H9 (cell line): Measurements from ENCODE around the gene TSPEAR. TPM values are rescaled to one million over a fixed set of nuclear protein-coding genes. Genes with fewer than 3 reads are reported as not detected.

ENCODE experiments used
- DNase-seq: peaks from one replicate; pipeline ENCODE4 v3.0.0-alpha.2; 2017
- H2AFZ ChIP-seq: one replicate; pipeline ENCODE4 v1.6.1; 2013; ENCODE audit warnings: mild to moderate bottlenecking, low read length, control low read depth, moderate library complexity
- H2AK5ac ChIP-seq: 2 replicates; pipeline ENCODE4 v1.6.1; 2013; ENCODE audit warnings: low read length, control low read depth, mixed read lengths; ENCODE audit not compliant: insufficient read length
- H2BK120ac ChIP-seq: one replicate; pipeline ENCODE4 v1.6.1; 2013; ENCODE audit warnings: low read depth, mild to moderate bottlenecking, low read length, control low read depth, inconsistent platforms; ENCODE audit not compliant: poor library complexity, severe bottlenecking
- H2BK12ac ChIP-seq: 2 replicates; pipeline ENCODE4 v1.6.1; 2013; ENCODE audit warnings: low read length, control low read depth, mixed read lengths, low read depth; ENCODE audit not compliant: insufficient read length
- H2BK15ac ChIP-seq: 2 replicates; pipeline ENCODE4 v1.6.1; 2013; ENCODE audit warnings: low read depth, low read length, control low read depth
- H2BK20ac ChIP-seq: one replicate; pipeline ENCODE4 v1.6.1; 2013; ENCODE audit warnings: low read depth, mild to moderate bottlenecking, low read length, control low read depth, inconsistent platforms; ENCODE audit not compliant: poor library complexity, severe bottlenecking
- H2BK5ac ChIP-seq: 2 replicates; pipeline ENCODE4 v1.6.1; 2013; ENCODE audit warnings: low read length, control low read depth, mixed read lengths; ENCODE audit not compliant: insufficient read length
- H3K14ac ChIP-seq: 2 replicates; pipeline ENCODE4 v1.6.1; 2013; ENCODE audit warnings: low read length, control low read depth; ENCODE audit not compliant: insufficient read depth
- H3K18ac ChIP-seq: 2 replicates; pipeline ENCODE4 v1.6.1; 2013; ENCODE audit warnings: low read depth, mild to moderate bottlenecking, mixed read lengths, low read length, control low read depth; ENCODE audit not compliant: insufficient read length
- H3K23ac ChIP-seq: 2 replicates; pipeline ENCODE4 v1.6.1; 2013; ENCODE audit warnings: low read length, control low read depth, mixed read lengths, low read depth; ENCODE audit not compliant: insufficient read length
- H3K23me2 ChIP-seq: 2 replicates; pipeline ENCODE4 v1.6.1; 2013; ENCODE audit warnings: low read depth, mild to moderate bottlenecking, mixed read lengths, low read length, control low read depth; ENCODE audit not compliant: insufficient read length, poor library complexity, severe bottlenecking
- H3K27ac ChIP-seq: 2 replicates; pipeline ENCODE4 v1.5.1; 2013; ENCODE audit warnings: low read length, control low read depth, mixed read lengths, low read depth; ENCODE audit not compliant: insufficient read length
- H3K27me3 ChIP-seq: 2 replicates; pipeline ENCODE4 v1.6.1; 2013; ENCODE audit warnings: low read length, control low read depth, inconsistent platforms; ENCODE audit not compliant: insufficient read depth
- H3K4ac ChIP-seq: 2 replicates; pipeline ENCODE4 v1.6.1; 2013; ENCODE audit warnings: low read depth, mild to moderate bottlenecking, control low read depth, inconsistent platforms, low read length, moderate library complexity
- H3K4me1 ChIP-seq: 2 replicates; pipeline ENCODE4 v1.6.1; 2013; ENCODE audit warnings: low read length, control low read depth, inconsistent platforms; ENCODE audit not compliant: insufficient read depth
- H3K4me2 ChIP-seq: 2 replicates; pipeline ENCODE4 v1.6.1; 2013; ENCODE audit warnings: low read length, control low read depth, mixed read lengths; ENCODE audit not compliant: insufficient read length, insufficient read depth
- H3K56ac ChIP-seq: 2 replicates; pipeline ENCODE4 v1.6.1; 2013; ENCODE audit warnings: low read depth, mild to moderate bottlenecking, mixed read lengths, low read length, control low read depth; ENCODE audit not compliant: insufficient read length
- H3K79me1 ChIP-seq: 2 replicates; pipeline ENCODE4 v1.6.1; 2013; ENCODE audit warnings: low read depth, mild to moderate bottlenecking, moderate library complexity, low read length, control low read depth, inconsistent platforms; ENCODE audit not compliant: insufficient read depth, poor library complexity, severe bottlenecking
- H3K79me2 ChIP-seq: 2 replicates; pipeline ENCODE4 v1.6.1; 2013; ENCODE audit warnings: low read length, control low read depth, inconsistent platforms; ENCODE audit not compliant: insufficient read depth
- H3K9ac ChIP-seq: 2 replicates; pipeline ENCODE4 v1.6.1; 2013; ENCODE audit warnings: low read length, control low read depth, mixed read lengths; ENCODE audit not compliant: insufficient read length; ENCODE audit errors: extremely low read depth
- H3K9me3 ChIP-seq: one replicate; pipeline ENCODE4 v1.6.1; 2013; ENCODE audit warnings: low read depth, low read length, inconsistent platforms; ENCODE audit not compliant: control insufficient read depth
- H3T11ph ChIP-seq: one replicate; pipeline ENCODE4 v1.6.1; 2013; ENCODE audit warnings: mild to moderate bottlenecking, low read length, control low read depth, inconsistent platforms
- H4K20me1 ChIP-seq: one replicate; pipeline ENCODE4 v1.6.1; 2013; ENCODE audit not compliant: control insufficient read depth, insufficient read length, insufficient read depth
- H4K5ac ChIP-seq: 2 replicates; pipeline ENCODE4 v1.6.1; 2013; ENCODE audit warnings: low read depth, mild to moderate bottlenecking, mixed read lengths, low read length, control low read depth; ENCODE audit not compliant: insufficient read length
- H4K8ac ChIP-seq: replicated peaks from 2 replicates; pipeline ENCODE4 v1.6.1; 2013; ENCODE audit warnings: low read length, control low read depth, mixed read lengths, low read depth; ENCODE audit not compliant: insufficient read length
- H4K91ac ChIP-seq: 2 replicates; pipeline ENCODE4 v1.6.1; 2013; ENCODE audit warnings: low read depth, mild to moderate bottlenecking, moderate library complexity, mixed read lengths, low read length, control low read depth; ENCODE audit not compliant: insufficient read length
- H3K27ac Mint-ChIP-seq, 3 experiments: 2 replicates in 2 of 3; 3 replicates in 1 of 3; pipeline ENCODE4 v1.8.0; 2020 to 2021; ENCODE audit warnings: mixed read lengths in 3 of 3, mild to moderate bottlenecking in 1 of 3, moderate library complexity in 1 of 3
- H3K27me3 Mint-ChIP-seq: 2 replicates; pipeline ENCODE4 v1.8.0; 2021; ENCODE audit warnings: low read depth, mild to moderate bottlenecking, moderate library complexity, mixed read lengths
- H3K36me3 Mint-ChIP-seq, 3 experiments: 2 replicates in 2 of 3; 3 replicates in 1 of 3; pipeline ENCODE4 v1.8.0; 2020 to 2021; ENCODE audit warnings: low read depth in 3 of 3, mixed read lengths in 3 of 3; ENCODE audit not compliant: insufficient read depth in 1 of 3
- H3K4me1 Mint-ChIP-seq, 2 experiments: 2 replicates each; pipeline ENCODE4 v1.8.0; 2020; ENCODE audit warnings: mixed read lengths in 2 of 2
- H3K4me3 Mint-ChIP-seq, 2 experiments: 2 replicates in 1 of 2; 3 replicates in 1 of 2; pipeline ENCODE4 v1.8.0; 2020 to 2021; ENCODE audit warnings: mild to moderate bottlenecking in 2 of 2, mixed read lengths in 2 of 2, moderate library complexity in 1 of 2
- H3K9me3 Mint-ChIP-seq, 2 experiments: 2 replicates in 1 of 2; 3 replicates in 1 of 2; pipeline ENCODE4 v1.8.0; 2020; ENCODE audit warnings: mild to moderate bottlenecking in 2 of 2, mixed read lengths in 2 of 2, moderate library complexity in 1 of 2
- CTCF ChIP-seq: fragments of 200-600 bp; sonication (generic); conservative IDR thresholded peaks from 3 replicates; pipeline ENCODE4 v1.8.0; 2021; ENCODE audit warnings: antibody characterized with exemption, mild to moderate bottlenecking
- WGBS: extraction: QIAGEN DNeasy Blood & Tissue Kit; methylation state at CpG from one replicate; pipeline ENCODE4 v1.1.7; 2013; ENCODE audit warnings: missing lambda C conversion rate, low lambda C conversion rate, mixed read lengths; ENCODE audit not compliant: insufficient read length; ENCODE audit errors: extremely low coverage; 5-methylcytosine and 5-hydroxymethylcytosine counted together
- total RNA-seq: library from RNA; stranded (reverse); gene quantifications from 2 replicates; pipeline ENCODE4 v1.2.1, GENCODE V29; 2021

TSPEAR gene
- total RNA-seq, 1 experiment from 2014 or later, result 1.3 TPM

- Histone ChIP-seq H4K20me1 (no peaks in the 10 kb centered on the region), H2BK15ac (peak overlapping the region; percentile 30; the same call in 1 of the 2 replicates), H2BK12ac (no peak overlapping the region), H3K79me2 (no peaks in the 10 kb centered on the region), H2AFZ (no peak overlapping the region), H3K14ac (no peak overlapping the region; the same call in 1 of the 2 replicates), H3K4ac (no peak overlapping the region), H2BK20ac (no peak overlapping the region), H4K91ac (no peak overlapping the region), H3K79me1 (no peaks in the 10 kb centered on the region), H3K56ac (no peak overlapping the region), H2AK5ac (no peak overlapping the region), H4K8ac (no peak overlapping the region), H3K4me2 (no peak overlapping the region), H3K27ac (no peak overlapping the region), H3K4me1 (peaks cover 9% of the 10 kb centered on the region; the same call in 1 of the 2 replicates), H3K23ac (no peak overlapping the region), H3T11ph (no peak overlapping the region), H3K9me3 (no peaks in the 10 kb centered on the region), H2BK120ac (no peak overlapping the region), H3K23me2 (peaks cover 13% of the 10 kb centered on the region), H2BK5ac (no peak overlapping the region), H3K9ac (no peak overlapping the region), H3K27me3 (peaks cover 14% of the 10 kb centered on the region; the same call in 1 of the 2 replicates), H4K5ac (no peak overlapping the region), H3K18ac (peak overlapping the region; percentile 25)
- Mint-ChIP-seq H3K36me3 (no peaks in the 10 kb centered on the region), H3K27me3 (peaks cover 39% of the 10 kb centered on the region), H3K4me1 (peaks cover 73 to 76% of the 10 kb centered on the region in 2 experiments), H3K9me3 (no peaks in the 10 kb centered on the region; a peak in 1 of 5 replicates), H3K27ac (peak overlapping the region in 2 of 3 experiments; percentile 86 to 91; a peak in 4 of 7 replicates), H3K4me3 (no peak overlapping the region; a peak in 1 of 5 replicates)
- no peak for TF ChIP-seq CTCF
- no CpG with 5 or more reads among the region's 16 CpGs for WGBS
- no peak for DNase-seq
Measured at GRCh38 chr21:44702973-44703730, 8.2 kb downstream of the TSPEAR start.
